Measurements from ENCODE around the gene ATP1A2.
"Not testable (repeated sequence)": the region's sequence is repeated elsewhere in the genome, so short reads cannot be mapped to it uniquely, and the experiment has no call there.

- TF ChIP-seq ZMAT4 (CRISPR knock-in tag; IDR thresholded peaks at IDR 0.05); CTCF (IDR thresholded peaks at IDR 0.05); CREB1 (CRISPR knock-in tag; IDR thresholded peaks at IDR 0.05); ZNF281 (CRISPR knock-in tag; IDR thresholded peaks at IDR 0.05); NR2C2 (CRISPR knock-in tag; IDR thresholded peaks at IDR 0.05); ELF4 (CRISPR knock-in tag; IDR thresholded peaks at IDR 0.05; ENCODE audit: low read depth); CBFB (CRISPR knock-in tag; IDR thresholded peaks at IDR 0.05; ENCODE audit: low read depth); PREB (CRISPR knock-in tag; IDR thresholded peaks at IDR 0.05; ENCODE audit: borderline replicate concordance); MAX (CRISPR knock-in tag; IDR thresholded peaks at IDR 0.05); ATF1 (CRISPR knock-in tag; IDR thresholded peaks at IDR 0.05): not testable (repeated sequence)
- TF ChIP-seq, protein P1, sequence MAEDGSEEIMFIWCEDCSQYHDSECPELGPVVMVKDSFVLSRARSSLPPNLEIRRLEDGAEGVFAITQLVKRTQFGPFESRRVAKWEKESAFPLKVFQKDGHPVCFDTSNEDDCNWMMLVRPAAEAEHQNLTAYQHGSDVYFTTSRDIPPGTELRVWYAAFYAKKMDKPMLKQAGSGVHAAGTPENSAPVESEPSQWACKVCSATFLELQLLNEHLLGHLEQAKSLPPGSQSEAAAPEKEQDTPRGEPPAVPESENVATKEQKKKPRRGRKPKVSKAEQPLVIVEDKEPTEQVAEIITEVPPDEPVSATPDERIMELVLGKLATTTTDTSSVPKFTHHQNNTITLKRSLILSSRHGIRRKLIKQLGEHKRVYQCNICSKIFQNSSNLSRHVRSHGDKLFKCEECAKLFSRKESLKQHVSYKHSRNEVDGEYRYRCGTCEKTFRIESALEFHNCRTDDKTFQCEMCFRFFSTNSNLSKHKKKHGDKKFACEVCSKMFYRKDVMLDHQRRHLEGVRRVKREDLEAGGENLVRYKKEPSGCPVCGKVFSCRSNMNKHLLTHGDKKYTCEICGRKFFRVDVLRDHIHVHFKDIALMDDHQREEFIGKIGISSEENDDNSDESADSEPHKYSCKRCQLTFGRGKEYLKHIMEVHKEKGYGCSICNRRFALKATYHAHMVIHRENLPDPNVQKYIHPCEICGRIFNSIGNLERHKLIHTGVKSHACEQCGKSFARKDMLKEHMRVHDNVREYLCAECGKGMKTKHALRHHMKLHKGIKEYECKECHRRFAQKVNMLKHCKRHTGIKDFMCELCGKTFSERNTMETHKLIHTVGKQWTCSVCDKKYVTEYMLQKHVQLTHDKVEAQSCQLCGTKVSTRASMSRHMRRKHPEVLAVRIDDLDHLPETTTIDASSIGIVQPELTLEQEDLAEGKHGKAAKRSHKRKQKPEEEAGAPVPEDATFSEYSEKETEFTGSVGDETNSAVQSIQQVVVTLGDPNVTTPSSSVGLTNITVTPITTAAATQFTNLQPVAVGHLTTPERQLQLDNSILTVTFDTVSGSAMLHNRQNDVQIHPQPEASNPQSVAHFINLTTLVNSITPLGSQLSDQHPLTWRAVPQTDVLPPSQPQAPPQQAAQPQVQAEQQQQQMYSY (CRISPR knock-in tag; IDR thresholded peaks at IDR 0.05) = not testable (repeated sequence)
Measured at GRCh38 chr1:160126342-160126741, 10.8 kb downstream of the ATP1A2 start.

All from WTC11 (cell line).